Brain microvascular endothelial cell (primary cell): ENCODE results near the gene RBBP8NL.

Source experiments
- DNase-seq: peaks from one replicate; pipeline ENCODE4 v3.0.0-alpha.2; 2020
- H3K27ac ChIP-seq: fragments of 250-450 bp; sonication (Bioruptor Pico); 2 replicates; pipeline ENCODE4 v1.5.1; 2020; ENCODE audit warnings: mild to moderate bottlenecking, moderate library complexity
- H3K27me3 ChIP-seq: fragments of 250-450 bp; sonication (Bioruptor Pico); replicated peaks from 2 replicates; pipeline ENCODE4 v1.5.1; 2020; ENCODE audit warnings: mild to moderate bottlenecking
- H3K36me3 ChIP-seq: fragments of 250-450 bp; sonication (Bioruptor Pico); replicated peaks from 2 replicates; pipeline ENCODE4 v1.5.1; 2020; ENCODE audit warnings: mild to moderate bottlenecking
- H3K4me3 ChIP-seq: 2 replicates; pipeline ENCODE4 v1.5.1; 2011; ENCODE audit warnings: low read depth, mild to moderate bottlenecking, control low read depth, low read length, moderate library complexity
- CTCF ChIP-seq: IDR thresholded peaks from 2 replicates; pipeline ENCODE4 v1.5.1; 2011; ENCODE audit warnings: low read depth, mild to moderate bottlenecking, moderate library complexity, low read length, control low read depth, inconsistent platforms; ENCODE audit errors: missing control alignments
- in situ Hi-C: cut with HindIII; loops from 2 replicates; pipeline ENCODE4 v1.10.0; 2017; ENCODE audit warnings: low sequenced_read_pairs, low pct_ligation_motif_present

RBBP8NL gene

GRCh38 chr20:62393830-62394229 lies 33.5 kb downstream of the RBBP8NL start:
- TF ChIP-seq CTCF = no peak
- peaks cover 13% of the 10 kb centered on the region for H3K36me3 ChIP-seq
- in situ Hi-C loops = loop anchor here (25.0 kb wide), 1 partner anchor 107 kb away; no protein-coding TSS in a partner anchor

GRCh38 chr20:62393335-62393665 lies 34.0 kb downstream of the RBBP8NL start:
- no peak for DNase-seq
- no peak for TF ChIP-seq CTCF
- H3K4me3 ChIP-seq = no peak overlapping the region
- H3K27ac ChIP-seq = no peak overlapping the region
- in situ Hi-C loops = loop anchor here (25.0 kb wide), 1 partner anchor 106 kb away; no protein-coding TSS in a partner anchor
- H3K36me3 ChIP-seq = peaks cover 17% of the 10 kb centered on the region
- no peaks in the 10 kb centered on the region for H3K27me3 ChIP-seq

More at GRCh38 chr20:62393830-62394229, 33.5 kb downstream of the RBBP8NL start:
- DNase-seq = no peak
- Histone ChIP-seq H3K27me3 (no peaks in the 10 kb centered on the region), H3K4me3 (no peak overlapping the region), H3K27ac (no peak overlapping the region)

GRCh38 chr20:62392621-62393334 lies 34.6 kb downstream of the RBBP8NL start:
- no peak for TF ChIP-seq CTCF
- Histone ChIP-seq H3K4me3 (no peak overlapping the region), H3K27ac (no peak overlapping the region), H3K36me3 (peaks cover 22% of the 10 kb centered on the region), H3K27me3 (no peaks in the 10 kb centered on the region)
- in situ Hi-C loops = loop anchor here (25.0 kb wide), 1 partner anchor 105 kb away; no protein-coding TSS in a partner anchor
- no peak for DNase-seq

GRCh38 chr20:62392077-62392418 lies 35.3 kb downstream of the RBBP8NL start:
- no peak overlapping the region for H3K4me3 ChIP-seq
- no peaks in the 10 kb centered on the region for H3K27me3 ChIP-seq
- TF ChIP-seq CTCF = no peak
- in situ Hi-C loops = loop anchor here (25.0 kb wide), 1 partner anchor 105 kb away; no protein-coding TSS in a partner anchor
- no peak for DNase-seq
- peaks cover 23% of the 10 kb centered on the region for H3K36me3 ChIP-seq
- no peak overlapping the region for H3K27ac ChIP-seq

GRCh38 chr20:62391165-62392076 lies 35.9 kb downstream of the RBBP8NL start:
- no peak for DNase-seq
- peaks cover 23% of the 10 kb centered on the region for H3K36me3 ChIP-seq
- H3K4me3 ChIP-seq = no peak overlapping the region
- TF ChIP-seq CTCF = no peak
- in situ Hi-C loops = loop anchor here (25.0 kb wide), 1 partner anchor 104 kb away; no protein-coding TSS in a partner anchor
- no peaks in the 10 kb centered on the region for H3K27me3 ChIP-seq
- H3K27ac ChIP-seq = no peak overlapping the region
